T-helper 1 cell (primary cell): Measurements from ENCODE around the gene NKAIN2.

Experiments used
- DNase-seq, 5 donors: peaks; one replicate each; pipeline ENCODE4 v3.0.0-alpha.2; 2012 to 2020
- total RNA-seq, 4 donors: gene quantifications; one replicate each; lab custom pipeline; 2026; lab: John Stamatoyannopoulos, UW

NKAIN2 gene
- 0 reads per million in 4 donors for total RNA-seq

- no peak for DNase-seq
Observed at GRCh38 chr6:123803504-123804013, at the start of gene NKAIN2. NKAIN2 (plus strand) TSS chr6:123803865.

DNA sequence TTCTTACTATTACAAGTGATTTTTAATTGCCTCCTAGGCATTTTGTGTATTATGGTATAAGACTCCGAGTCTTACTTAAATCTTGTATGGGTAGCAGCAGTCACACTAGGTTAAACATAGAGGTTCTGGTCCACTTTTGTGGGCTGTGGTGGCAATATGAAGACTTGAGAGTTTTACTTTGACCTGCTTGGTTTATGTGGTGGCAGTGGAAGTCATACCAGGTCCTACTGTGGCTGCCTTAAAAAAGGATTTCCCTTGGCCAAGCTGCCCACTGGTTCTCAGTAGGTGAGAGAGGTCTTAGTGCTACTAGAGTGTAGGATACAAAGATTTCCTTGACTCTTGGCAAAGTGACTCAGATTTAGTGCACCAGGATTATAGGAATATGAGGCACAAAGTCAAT lies 44.2 kb upstream of the NKAIN2 start:
- no peak for DNase-seq

GRCh38 chr6:123763904-123764303 lies 39.8 kb upstream of the NKAIN2 start:
- DNase-seq, result no peak

DNA sequence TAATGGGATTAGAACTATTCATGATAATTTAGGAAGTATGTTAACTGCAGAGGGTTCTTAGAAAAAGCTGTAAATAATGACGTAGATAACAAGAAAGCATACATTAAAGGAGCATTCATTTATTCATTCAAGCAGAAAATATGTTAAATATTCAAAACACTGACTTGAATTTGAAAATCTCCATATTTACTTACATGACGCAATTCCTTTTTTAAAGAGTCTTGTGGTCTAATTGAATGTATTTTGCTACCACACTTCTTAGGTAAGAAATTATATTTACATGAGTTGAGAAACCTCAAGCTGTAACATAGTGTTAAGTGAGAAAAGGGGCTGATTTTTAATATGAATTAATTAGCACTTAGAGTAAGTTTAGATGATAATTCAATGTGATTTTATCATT lies 38.9 kb upstream of the NKAIN2 start:
- no peak for DNase-seq

DNA sequence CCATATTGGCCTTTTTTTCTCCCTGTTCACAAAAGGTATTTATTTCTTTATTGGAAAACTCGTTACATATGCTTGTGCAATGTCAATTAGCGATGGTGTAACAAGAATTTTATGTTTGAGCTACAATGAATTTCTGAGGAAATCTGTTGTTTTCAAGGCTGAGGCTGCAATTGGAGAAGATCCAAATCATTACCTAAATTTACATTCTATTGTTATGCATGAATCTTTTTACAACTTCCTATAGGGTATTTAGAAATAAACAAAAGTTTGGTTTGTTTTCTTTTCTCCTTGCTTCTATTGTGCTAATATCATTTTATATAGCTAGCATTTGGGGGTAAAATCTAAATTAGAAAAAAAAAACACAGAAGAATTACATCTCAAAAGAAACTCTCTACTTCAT lies 34.7 kb upstream of the NKAIN2 start:
- DNase-seq, result no peak

GRCh38 chr6:123769431-123769830 lies 34.2 kb upstream of the NKAIN2 start:
- no peak for DNase-seq

DNA sequence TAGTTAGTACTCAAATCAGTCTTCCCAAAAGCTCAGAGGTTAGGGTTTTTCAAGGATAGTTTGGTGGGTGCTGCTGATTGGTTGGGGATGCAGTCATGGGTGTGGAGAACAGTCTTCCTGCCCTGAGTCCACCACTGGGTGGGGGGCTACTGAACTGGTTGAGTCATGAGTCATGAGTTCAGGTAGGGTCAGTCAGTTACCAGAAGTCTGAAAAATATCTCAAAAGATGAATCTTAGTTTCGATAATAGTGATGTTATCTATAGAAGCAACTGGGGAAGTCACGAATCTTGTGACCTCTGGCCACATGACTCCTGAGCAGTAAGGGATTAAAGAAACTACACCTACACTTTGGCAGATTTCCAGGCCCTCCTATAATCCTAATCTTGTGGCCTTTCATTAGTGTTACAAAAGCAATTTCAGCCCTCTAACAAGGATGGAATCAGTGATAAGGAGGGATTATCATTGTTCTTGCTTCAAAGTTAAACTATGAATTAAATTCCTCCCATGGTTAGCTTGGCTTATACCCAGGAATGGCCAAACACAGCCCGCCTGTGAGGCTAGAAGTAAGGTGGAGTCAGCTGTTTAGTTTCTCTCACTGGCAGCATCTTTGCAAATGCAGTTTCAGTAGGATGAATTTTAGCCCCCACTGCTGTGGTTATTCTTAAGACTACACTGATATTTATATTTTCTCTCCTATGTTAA lies 33.3 kb upstream of the NKAIN2 start:
- DNase-seq, result no peak

- no peak for DNase-seq
Observed at GRCh38 chr6:123771126-123771525, 32.5 kb upstream of the NKAIN2 start.

- DNase-seq, result no peak
Observed at GRCh38 chr6:123777563-123777962, 26.1 kb upstream of the NKAIN2 start.

DNA sequence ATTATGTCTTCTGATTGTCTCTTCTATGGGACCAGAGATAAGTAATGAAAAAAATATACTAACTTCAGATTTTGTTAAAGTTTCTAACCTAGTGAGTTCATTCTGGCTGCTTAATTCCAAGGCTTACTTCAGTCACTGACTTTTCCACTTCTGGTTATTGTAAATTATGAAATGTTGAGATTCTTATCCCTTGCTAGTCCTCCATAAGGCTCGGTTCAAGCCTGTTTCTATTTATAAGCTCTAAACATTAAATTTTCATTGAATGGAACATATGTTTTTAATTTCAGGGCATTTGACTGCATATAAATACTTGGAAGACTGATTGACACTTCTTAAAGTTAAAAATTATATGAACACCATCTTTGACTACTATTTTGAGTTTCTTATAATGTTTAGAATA lies 23.6 kb upstream of the NKAIN2 start:
- DNase-seq, result no peak

- DNase-seq, result no peak
Observed at GRCh38 chr6:123784330-123784729, 19.3 kb upstream of the NKAIN2 start.

- no peak for DNase-seq
Observed at GRCh38 chr6:123785039-123785438, 18.6 kb upstream of the NKAIN2 start.

- DNase-seq, result no peak
Observed at GRCh38 chr6:123788319-123788718, 15.3 kb upstream of the NKAIN2 start.

GRCh38 chr6:123794190-123794589 lies 9.5 kb upstream of the NKAIN2 start:
- no peak for DNase-seq

- DNase-seq, result no peak
Observed at GRCh38 chr6:123794799-123795198, 8.9 kb upstream of the NKAIN2 start.

DNA sequence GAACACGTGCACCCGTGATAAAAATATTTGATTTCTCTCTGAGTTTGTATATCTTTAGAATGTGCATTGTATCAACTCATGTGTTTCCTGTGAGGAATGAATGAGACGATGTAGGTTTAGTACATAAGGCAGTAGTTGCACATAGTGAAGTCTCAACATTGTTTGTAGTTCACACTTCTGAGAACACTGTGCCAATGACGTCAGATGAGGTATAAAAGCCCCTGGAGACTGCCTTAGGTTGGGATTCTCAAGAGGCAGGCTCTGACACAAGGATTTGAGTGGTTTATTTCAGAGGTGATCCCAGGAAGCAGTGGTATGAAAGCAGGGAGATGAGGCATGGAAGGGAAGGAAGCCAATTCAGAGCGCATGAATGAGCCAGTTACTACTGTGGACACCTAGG lies 2.6 kb upstream of the NKAIN2 start:
- DNase-seq, result no peak

DNA sequence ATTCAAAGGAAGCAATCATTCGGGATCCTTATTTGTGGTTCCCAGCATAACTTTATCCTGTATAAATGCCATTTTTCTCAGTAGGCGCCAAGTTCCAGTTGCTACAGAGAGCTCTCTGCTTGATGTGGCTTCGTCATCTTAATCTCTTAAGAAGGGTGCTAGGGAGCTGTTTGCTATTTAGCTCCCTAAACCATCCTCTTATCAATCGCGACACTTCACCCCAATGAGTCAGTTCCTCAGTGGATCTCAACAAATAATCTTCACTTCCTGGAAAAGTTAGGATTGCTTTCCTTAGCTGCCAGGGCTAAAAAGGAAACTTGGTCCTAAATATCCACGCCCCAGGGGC lies 1.3 kb upstream of the NKAIN2 start:
- DNase-seq, result no peak

DNA sequence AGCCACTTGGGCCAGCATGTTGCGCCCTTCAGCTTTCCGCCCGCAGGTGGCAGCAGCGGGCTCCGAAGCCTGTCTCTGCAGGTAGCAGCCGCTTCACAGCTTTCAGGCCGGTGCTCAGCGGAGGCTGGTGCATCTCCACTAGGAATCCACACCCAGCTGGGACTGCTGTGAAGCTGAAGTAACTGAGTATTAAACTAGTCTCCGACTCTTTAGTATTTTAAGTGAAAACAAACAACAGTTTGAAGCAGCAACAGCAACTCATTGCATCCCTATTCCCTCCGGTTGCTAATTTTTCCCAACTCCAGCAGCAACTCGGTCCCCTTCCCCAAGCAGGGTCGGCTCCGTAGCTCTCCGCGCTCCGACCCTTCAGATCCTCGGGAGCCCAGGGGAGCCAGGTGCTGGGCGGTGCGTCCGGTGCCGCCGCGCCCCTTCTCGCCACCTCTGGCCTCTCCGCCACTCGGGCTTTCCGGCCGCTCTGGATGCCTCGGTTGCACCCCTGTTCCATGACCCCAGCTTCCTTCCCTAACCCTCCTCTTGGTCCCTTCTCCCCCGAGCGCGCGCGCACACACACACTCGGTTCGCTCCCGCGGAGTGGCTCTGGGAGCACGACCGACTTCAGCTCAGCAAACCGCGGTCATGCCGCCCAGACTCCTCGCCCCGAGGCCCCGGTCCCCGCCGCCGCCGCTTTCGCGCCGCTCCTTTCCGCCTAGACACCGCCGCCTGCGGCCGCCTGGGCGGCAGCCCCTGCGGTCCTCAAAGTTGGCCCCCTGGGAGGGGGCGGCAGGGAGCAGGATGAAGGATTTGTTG lies 765 bp upstream of the NKAIN2 start:
- peak in 4 of 5 donors; percentile 6 to 57 (median 20) for DNase-seq

GRCh38 chr6:123804014-123804786 lies 535 bp downstream of the NKAIN2 start:
- no peak for DNase-seq

DNA sequence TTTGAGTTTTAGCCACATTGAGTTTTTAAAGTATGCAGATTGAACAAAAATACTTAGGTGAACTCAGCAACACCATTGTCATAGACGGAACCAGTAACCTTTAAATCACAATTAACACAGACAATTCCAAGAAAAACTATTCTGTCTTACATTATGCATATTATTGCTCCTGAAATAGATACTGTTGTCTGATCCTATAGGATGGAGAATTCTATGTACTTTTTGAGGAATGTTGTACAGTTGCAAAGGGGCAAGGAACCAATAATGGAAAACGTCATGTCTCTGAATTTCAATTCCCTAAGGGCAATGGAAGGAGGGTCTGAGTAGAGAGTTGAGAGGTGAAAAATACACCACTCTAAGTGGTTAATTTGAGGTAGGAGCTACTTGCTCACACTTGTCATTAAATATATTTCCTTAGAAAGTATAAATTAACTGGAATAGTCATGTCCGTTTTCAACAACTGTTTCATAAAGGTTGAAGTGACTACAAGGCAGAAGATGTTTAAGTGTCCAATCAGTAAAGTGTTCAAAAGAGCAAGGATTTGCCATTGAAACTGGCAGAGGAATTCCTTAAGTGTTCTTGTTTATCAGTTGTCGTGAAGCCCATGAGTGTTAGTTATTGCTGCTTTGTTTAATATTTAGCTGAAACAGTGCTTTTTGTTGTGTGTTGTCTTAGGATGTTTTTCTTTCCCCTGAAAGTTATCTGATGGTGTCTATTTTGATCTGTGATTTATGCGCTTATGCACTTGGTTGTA lies 1.3 kb downstream of the NKAIN2 start:
- DNase-seq, result no peak

DNA sequence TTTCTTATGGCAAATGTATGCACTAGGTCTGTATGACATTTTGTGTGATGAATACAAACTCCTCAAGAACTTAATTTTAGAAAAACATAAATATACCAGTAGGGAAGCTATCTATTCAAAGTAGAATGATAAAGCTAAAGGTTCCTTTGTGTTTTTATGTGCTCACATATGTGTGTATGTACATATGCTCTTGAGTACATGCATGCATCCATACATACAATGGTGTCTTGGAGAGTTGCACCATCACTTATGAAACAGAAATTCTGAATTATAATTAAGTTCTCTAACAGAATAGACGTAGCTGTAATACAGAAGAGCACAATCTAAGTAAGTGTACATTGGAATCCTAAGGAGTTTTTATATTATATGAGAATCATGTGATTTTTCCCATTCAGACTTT lies 2.3 kb downstream of the NKAIN2 start:
- DNase-seq, result no peak

DNA sequence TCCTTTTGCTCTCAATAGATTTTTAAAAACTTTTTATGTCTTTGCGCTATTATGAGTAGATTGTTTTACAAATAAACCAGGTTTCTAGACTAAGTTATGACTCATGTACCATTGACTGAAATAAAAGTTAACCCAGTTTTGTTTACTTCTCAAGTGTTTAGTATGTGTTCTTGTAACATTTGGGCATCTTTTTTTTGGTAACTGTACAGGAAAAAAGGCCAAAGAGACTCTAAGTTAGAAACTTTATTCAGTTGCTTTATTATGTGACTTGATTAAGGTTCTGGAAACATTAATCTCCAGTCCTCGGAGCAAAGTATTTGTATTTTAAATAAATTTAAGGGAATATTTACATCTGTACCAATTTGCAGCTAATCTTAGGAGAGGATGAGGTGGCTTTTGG lies 2.9 kb downstream of the NKAIN2 start:
- no peak for DNase-seq

- no peak for DNase-seq
Observed at GRCh38 chr6:123808556-123808955, 4.9 kb downstream of the NKAIN2 start.
